ENCODE results near the gene BRWD1.
"Not testable (repeated sequence)": the region's sequence is repeated elsewhere in the genome, so short reads cannot be mapped to it uniquely, and the experiment has no call there.

BRWD1 gene

DNA sequence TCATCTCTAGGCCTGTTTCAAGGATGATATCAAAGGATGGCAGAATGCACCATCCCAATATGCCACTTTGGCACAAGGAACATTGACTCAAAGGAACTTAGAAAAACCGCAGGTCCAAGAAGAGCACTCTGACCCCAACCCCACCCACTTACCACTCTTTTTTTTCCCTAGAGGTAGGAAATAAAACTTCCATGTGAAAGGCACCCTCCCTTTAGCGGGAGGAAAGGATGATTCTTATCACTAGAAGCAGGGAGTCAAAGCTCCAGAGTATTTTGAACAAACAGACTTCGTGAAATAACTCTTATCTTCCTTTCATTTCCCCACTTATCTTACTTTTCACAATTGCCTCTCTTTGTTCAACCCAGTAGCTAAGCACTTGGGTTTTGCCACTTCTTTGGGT lies 152.4 kb downstream of the BRWD1 start:
- Histone ChIP-seq H3K4me1 (0 out of 2 replicates have a peak, but pooled peaks cover 14% of the 10 kb centered on the region), H3K4me2 (no peak overlapping the region), H3K27ac (no peak overlapping the region), H4K20me1 (no peaks in the 10 kb centered on the region), H3K4me3 (no peak overlapping the region), H3K9me3 (peaks cover 29% of the 10 kb centered on the region), H3K27me3 (no peaks in the 10 kb centered on the region), H3K36me3 (0 out of 2 replicates have a peak, but pooled peaks cover 3% of the 10 kb centered on the region), H3K9ac (no peak overlapping the region)
- no peak for TF ChIP-seq Cebpa-rat (IDR thresholded peaks at IDR 0.05)

DNA sequence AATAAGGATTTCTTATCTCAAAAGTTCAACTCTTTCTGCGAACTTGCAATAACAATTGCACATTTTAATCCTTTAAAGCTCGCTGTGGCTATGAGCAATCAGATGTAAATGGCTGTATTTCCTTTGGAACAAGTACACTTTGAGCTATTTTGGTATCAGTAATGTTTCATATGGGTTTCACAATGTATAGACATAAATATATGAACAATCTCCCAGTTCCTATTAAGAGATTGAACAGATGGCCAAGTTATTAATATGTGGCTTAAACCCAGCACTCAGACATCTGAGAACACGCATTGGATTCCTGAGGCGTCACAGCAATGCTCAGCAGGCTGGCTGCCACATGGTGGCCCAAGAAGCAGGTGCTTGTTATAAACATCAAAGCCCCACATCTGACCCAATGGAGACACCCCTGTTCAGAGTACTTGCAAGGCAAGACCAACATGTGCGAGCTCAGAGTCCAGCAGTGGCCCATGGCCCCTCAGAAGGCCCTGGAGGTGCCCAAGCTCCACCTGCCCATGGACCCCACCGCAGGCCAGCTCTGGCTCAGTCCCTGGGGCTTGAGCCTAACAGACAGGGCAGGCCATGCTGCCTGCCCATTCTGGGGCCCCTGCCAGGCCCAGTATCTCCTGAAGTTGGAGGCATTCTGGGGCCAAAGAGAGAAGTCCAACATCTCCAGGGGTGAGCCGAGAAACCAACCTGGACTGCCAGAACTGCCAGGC lies 153.9 kb downstream of the BRWD1 start:
- Histone ChIP-seq H3K9ac (no peak overlapping the region), H3K4me3 (no peak overlapping the region), H3K27me3 (no peaks in the 10 kb centered on the region), H3K4me2 (no peak overlapping the region), H3K36me3 (no peaks in the 10 kb centered on the region), H3K27ac (no peak overlapping the region), H3K9me3 (peaks cover 27% of the 10 kb centered on the region), H3K4me1 (0 out of 2 replicates have a peak, but pooled peaks cover 14% of the 10 kb centered on the region), H4K20me1 (no peaks in the 10 kb centered on the region)
- TF ChIP-seq Cebpa-rat (IDR thresholded peaks at IDR 0.05) = no peak

DNA sequence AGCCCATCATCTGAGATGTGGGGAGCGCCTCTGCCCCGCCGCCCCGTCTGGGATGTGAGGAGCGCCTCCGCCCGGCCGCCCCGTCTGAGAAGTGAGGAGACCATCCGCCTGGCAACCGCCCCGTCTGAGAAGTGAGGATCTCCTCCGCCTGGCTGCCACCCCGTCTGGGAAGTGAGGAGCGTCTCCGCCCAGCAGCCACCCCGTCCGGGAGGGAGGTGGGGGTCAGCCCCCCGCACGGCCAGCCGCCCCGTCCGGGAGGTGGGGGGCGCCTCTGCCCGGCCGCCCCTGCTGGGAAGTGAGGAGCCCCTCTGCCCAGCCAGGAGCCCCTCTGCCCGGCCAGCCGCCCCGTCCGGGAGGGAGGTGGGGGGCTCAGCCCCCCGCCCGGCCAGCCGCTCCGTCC lies 156.2 kb downstream of the BRWD1 start:
- not testable (repeated sequence) for H3K9ac ChIP-seq, H3K27me3 ChIP-seq, H3K27ac ChIP-seq, H4K20me1 ChIP-seq, H3K36me3 ChIP-seq, H3K4me2 ChIP-seq, H3K4me3 ChIP-seq
- Histone ChIP-seq H3K4me1 (0 out of 2 replicates have a peak, but pooled peaks cover 14% of the 10 kb centered on the region), H3K9me3 (peaks cover 15% of the 10 kb centered on the region)

DNA sequence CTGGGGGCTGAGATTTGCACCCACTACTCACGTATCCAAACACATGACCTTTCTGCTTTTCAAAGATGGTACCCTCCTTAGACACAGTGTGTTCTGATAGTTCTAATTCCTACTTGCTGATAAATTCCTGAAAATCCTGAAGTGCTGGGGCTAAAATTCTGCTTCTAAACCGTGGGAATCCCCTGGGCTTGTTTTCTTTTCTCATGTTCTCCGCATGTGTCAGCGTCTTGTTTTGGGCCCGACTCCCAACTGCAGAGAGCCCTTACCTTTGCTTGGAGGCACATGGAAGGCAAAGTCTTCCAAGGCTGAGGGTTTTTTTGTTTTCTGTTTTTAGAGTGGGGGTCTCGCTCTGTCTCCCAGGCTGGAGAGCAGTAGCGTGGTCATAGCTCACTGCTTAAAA lies 157.4 kb downstream of the BRWD1 start:
- no peak overlapping the region for H3K4me2 ChIP-seq
- TF ChIP-seq Cebpa-rat (IDR thresholded peaks at IDR 0.05) = no peak
- 0 out of 2 replicates have a peak, but pooled peaks cover 13% of the 10 kb centered on the region for H3K4me1 ChIP-seq
- H3K27ac ChIP-seq = no peak overlapping the region
- H3K27me3 ChIP-seq = no peaks in the 10 kb centered on the region
- no peaks in the 10 kb centered on the region for H4K20me1 ChIP-seq
- H3K9ac ChIP-seq = no peak overlapping the region
- H3K9me3 ChIP-seq = peaks cover 15% of the 10 kb centered on the region
- H3K4me3 ChIP-seq = no peak overlapping the region
- H3K36me3 ChIP-seq = no peaks in the 10 kb centered on the region

DNA sequence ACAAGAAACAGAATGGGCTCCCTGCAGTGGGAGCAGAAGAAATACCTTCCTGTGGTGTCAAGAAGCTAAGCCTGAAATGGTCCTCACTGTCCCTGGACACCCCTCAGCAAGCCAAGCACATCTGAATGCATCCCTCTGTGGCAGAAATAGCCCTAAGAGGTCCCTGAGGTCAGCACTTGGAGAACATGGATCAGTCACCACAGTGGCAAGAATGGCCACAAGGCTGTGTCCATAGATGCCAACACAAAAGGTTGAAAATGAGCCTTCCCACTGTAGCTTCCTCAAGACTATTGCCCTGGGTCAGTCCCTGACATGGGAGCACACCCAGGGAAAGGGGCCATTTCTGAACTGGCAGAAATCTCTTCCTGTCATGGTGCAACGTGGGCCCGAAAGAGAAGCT lies 157.9 kb downstream of the BRWD1 start:
- H3K36me3 ChIP-seq = no peaks in the 10 kb centered on the region

DNA sequence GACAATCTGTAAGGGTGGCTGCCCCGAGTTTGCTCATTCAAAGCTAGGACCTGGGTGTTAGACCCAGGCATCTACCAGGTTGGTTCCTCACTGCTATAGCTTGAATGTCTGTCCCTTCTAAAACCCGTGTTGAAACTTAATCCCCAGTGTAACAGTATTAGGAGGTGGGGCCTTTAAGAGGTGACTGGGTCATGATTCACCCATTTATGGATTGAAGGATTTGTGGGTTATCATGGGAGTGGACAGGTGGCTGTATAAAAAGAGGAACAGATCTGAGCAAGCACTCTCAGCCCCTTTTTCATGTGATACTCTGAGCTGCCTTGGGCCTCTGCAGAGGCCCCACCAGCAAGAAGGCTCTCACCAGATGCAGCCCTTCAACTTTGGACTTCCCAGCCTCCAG lies 159.6 kb downstream of the BRWD1 start:
- Histone ChIP-seq H3K27me3 (no peaks in the 10 kb centered on the region), H3K9ac (no peak overlapping the region), H3K4me2 (no peak overlapping the region), H3K4me1 (0 out of 2 replicates have a peak, but pooled peaks cover 1% of the 10 kb centered on the region), H4K20me1 (no peaks in the 10 kb centered on the region), H3K9me3 (peaks cover 15% of the 10 kb centered on the region), H3K27ac (no peak overlapping the region), H3K36me3 (no peaks in the 10 kb centered on the region), H3K4me3 (no peak overlapping the region)
- no peak for TF ChIP-seq Cebpa-rat (IDR thresholded peaks at IDR 0.05)

More for the DNA sequence above, 157.9 kb downstream of the BRWD1 start:
- Histone ChIP-seq H3K4me2 (no peak overlapping the region), H3K27me3 (no peaks in the 10 kb centered on the region), H3K9ac (no peak overlapping the region), H3K4me3 (no peak overlapping the region), H3K9me3 (peaks cover 15% of the 10 kb centered on the region), H3K27ac (no peak overlapping the region), H3K4me1 (0 out of 2 replicates have a peak, but pooled peaks cover 9% of the 10 kb centered on the region), H4K20me1 (no peaks in the 10 kb centered on the region)
- TF ChIP-seq Cebpa-rat (IDR thresholded peaks at IDR 0.05) = no peak

DNA sequence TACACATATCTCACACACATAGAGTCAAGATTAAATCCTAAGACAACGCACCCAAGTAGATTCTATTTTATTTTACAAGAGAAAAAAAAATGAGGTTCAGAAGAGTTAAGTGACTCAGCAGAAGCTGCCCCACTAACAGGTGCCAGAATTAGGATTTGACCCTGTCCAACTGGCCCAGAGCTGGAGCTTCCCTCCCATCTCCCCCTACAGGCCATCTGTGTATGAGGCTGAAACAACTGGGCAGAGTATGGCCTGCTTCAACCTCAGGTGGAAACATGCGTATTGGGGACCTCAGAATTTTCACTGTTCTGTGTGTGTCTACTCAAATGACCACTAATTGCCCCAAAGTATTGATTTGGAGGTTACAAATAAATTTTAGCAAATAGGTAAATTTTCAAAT lies 160.1 kb downstream of the BRWD1 start:
- Histone ChIP-seq H3K9me3 (peaks cover 15% of the 10 kb centered on the region), H4K20me1 (no peaks in the 10 kb centered on the region), H3K27ac (no peak overlapping the region), H3K27me3 (no peaks in the 10 kb centered on the region), H3K4me1 (no peaks in the 10 kb centered on the region), H3K9ac (no peak overlapping the region), H3K36me3 (no peaks in the 10 kb centered on the region), H3K4me2 (no peak overlapping the region), H3K4me3 (no peak overlapping the region)
- no peak for TF ChIP-seq Cebpa-rat (IDR thresholded peaks at IDR 0.05)

DNA sequence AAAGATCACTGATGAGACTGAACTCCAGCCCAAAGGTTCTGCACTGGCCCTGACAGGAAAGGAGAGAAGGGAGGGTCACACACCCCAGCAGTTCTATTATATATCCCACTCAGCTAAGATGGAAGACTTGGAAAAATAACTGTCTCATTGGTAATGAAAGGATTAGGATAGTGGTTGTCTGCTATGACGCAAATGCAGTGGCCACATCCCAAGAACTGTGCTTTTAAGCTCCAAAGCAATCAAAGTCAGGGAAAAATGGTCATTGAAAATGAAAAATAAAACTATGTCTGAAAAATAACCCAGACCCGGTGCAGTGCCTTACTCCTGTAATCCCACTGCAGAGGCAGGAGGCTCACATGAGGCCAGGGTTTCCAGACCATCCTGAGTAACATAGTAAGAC lies 161.2 kb downstream of the BRWD1 start:
- H3K4me2 ChIP-seq = no peak overlapping the region
- H3K4me1 ChIP-seq = no peaks in the 10 kb centered on the region
- no peak overlapping the region for H3K9ac ChIP-seq
- no peaks in the 10 kb centered on the region for H4K20me1 ChIP-seq
- no peak overlapping the region for H3K4me3 ChIP-seq
- H3K9me3 ChIP-seq = peaks cover 10% of the 10 kb centered on the region
- no peaks in the 10 kb centered on the region for H3K36me3 ChIP-seq
- no peak overlapping the region for H3K27ac ChIP-seq
- TF ChIP-seq Cebpa-rat (IDR thresholded peaks at IDR 0.05) = no peak
- H3K27me3 ChIP-seq = no peaks in the 10 kb centered on the region

DNA sequence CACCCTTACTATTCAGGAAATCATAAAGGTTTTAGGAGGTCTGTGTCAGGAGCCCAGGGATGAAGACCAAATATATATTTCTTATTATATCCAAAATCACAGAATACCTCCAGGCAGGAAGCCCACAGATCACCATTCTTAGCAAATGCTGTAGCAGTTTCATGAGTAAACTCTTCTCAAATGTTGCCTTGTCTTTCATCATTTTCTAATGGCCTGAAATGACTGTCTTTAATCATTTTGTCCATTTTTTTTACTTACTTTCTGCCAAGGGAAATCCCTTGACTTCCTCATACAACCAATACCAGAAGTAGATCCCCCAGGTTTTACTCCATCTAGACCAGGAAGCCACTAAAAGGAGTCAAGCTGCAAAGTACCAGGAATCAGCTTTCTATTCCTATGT lies 162.6 kb downstream of the BRWD1 start:
- H4K20me1 ChIP-seq = no peaks in the 10 kb centered on the region
- H3K27me3 ChIP-seq = no peaks in the 10 kb centered on the region
- H3K4me2 ChIP-seq = no peak overlapping the region
- no peak overlapping the region for H3K9ac ChIP-seq
- H3K4me1 ChIP-seq = no peaks in the 10 kb centered on the region
- H3K36me3 ChIP-seq = no peaks in the 10 kb centered on the region
- no peak for TF ChIP-seq Cebpa-rat (IDR thresholded peaks at IDR 0.05)
- peaks cover 4% of the 10 kb centered on the region for H3K9me3 ChIP-seq
- H3K27ac ChIP-seq = no peak overlapping the region
- no peak overlapping the region for H3K4me3 ChIP-seq

DNA sequence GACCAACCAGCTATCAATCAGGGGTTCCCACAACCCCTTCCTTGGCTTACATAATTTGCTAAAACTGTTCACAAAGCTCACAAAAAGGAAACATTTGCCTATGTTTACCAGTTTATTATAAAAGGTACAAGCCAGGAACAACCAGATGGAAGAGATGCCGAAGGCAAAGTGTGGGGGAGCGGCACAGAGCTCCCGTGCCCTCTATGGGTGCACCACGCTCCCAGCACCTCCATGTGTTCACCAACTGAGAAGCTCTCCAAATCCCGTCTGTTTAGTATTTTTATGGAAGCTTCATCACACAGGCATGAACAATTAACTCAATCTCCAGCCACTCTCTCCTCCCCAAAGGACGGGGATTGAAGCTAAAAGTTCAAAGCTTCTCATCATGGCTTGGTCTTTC lies 163.1 kb downstream of the BRWD1 start:
- no peaks in the 10 kb centered on the region for H3K36me3 ChIP-seq
- H3K27me3 ChIP-seq = no peaks in the 10 kb centered on the region
- no peaks in the 10 kb centered on the region for H3K9me3 ChIP-seq
- H4K20me1 ChIP-seq = no peaks in the 10 kb centered on the region
- H3K4me1 ChIP-seq = no peaks in the 10 kb centered on the region
- no peak overlapping the region for H3K9ac ChIP-seq
- H3K4me2 ChIP-seq = no peak overlapping the region
- no peak overlapping the region for H3K27ac ChIP-seq
- no peak for TF ChIP-seq Cebpa-rat (IDR thresholded peaks at IDR 0.05)
- H3K4me3 ChIP-seq = no peak overlapping the region
